OCI-LY1 (cell line): ENCODE results near the gene SLC3A2.

Experiments used
- CTCF ChIP-seq: fragments of 200-600 bp; sonication (generic), shearing (Covaris generic); IDR thresholded peaks from 2 replicates; pipeline ENCODE4 v1.5.1; 2017; ENCODE audit warnings: mild to moderate bottlenecking, antibody characterized with exemption, low read length, moderate library complexity, mixed read lengths
- EZH2 ChIP-seq: fragments of 200-600 bp; sonication (generic), shearing (Covaris generic); IDR thresholded peaks from 2 replicates; pipeline ENCODE4 v1.8.0; 2017; ENCODE audit warnings: borderline replicate concordance, mixed run types, mild to moderate bottlenecking, antibody characterized with exemption, low read length, moderate library complexity, mixed read lengths

DNA sequence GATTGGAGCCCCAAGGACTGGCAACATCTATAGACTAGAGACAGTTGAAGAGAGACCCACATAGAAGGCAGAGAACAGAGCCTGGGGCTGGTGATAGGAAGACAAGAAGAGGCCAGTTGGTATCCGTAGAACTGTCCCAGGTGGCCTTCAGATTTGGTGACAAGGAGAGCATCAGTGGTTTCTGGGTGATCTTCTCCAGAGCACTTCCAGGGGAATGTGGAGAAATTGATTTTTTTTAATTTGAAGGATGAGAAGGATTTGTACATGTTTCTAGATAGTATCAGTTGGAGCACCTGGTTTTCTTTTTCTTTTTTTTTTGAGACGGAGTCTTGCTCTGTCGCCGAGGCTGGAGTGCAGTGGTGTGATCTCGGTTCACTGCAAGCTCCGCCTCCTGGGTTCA lies 14.8 kb downstream of the SLC3A2 start:
- TF ChIP-seq CTCF (no peak), EZH2 (no peak)
